Activated CD4-positive, alpha-beta T cell treated with anti-CD3 and anti-CD28 coated beads, Interleukin-2, amount 10 ng/mL, durations not matched to agents 24 days and 14 days (primary cell): ENCODE results near the gene PLA2G4D. TPM values are rescaled to one million over a fixed set of nuclear protein-coding genes. Genes with fewer than 3 reads are reported as not detected.

Experiments
- DNase-seq: peaks from one replicate; pipeline ENCODE4 v3.0.0; 2022
- H3K27ac Mint-ChIP-seq: one replicate; pipeline ENCODE4 v1.8.0; 2022; ENCODE audit warnings: mild to moderate bottlenecking, mixed read lengths
- H3K27me3 Mint-ChIP-seq: one replicate; pipeline ENCODE4 v1.8.0; 2022; ENCODE audit warnings: mixed read lengths
- H3K36me3 Mint-ChIP-seq: one replicate; pipeline ENCODE4 v1.8.0; 2022; ENCODE audit warnings: low read depth, mild to moderate bottlenecking, mixed read lengths
- H3K4me1 Mint-ChIP-seq: one replicate; pipeline ENCODE4 v1.8.0; 2021; ENCODE audit warnings: mixed read lengths
- H3K4me3 Mint-ChIP-seq: one replicate; pipeline ENCODE4 v1.8.0; 2022; ENCODE audit warnings: mild to moderate bottlenecking, moderate library complexity, mixed read lengths
- H3K9me3 Mint-ChIP-seq: one replicate; pipeline ENCODE4 v1.8.0; 2021; ENCODE audit warnings: mixed read lengths
- intact Hi-C: fragments of 100-400 bp; cut with micrococcal nuclease; formaldehyde crosslinking; loops from one replicate; pipeline ENCODE4 v1.15.1; 2023
- total RNA-seq: library from RNA; stranded (reverse); gene quantifications from 2 replicates; pipeline ENCODE4 v1.2.3, GENCODE V29; 2022

PLA2G4D gene
- total RNA-seq, 1 donor from 2014 or later, result not detected

- H3K27me3 Mint-ChIP-seq, result peaks cover 5% of the 10 kb centered on the region
- no peak overlapping the region for H3K4me3 Mint-ChIP-seq
- no peaks in the 10 kb centered on the region for H3K36me3 Mint-ChIP-seq
- DNase-seq, result no peak
- H3K27ac Mint-ChIP-seq, result no peak overlapping the region
- no peaks in the 10 kb centered on the region for H3K4me1 Mint-ChIP-seq
- intact Hi-C loops, result no loop called here
- no peaks in the 10 kb centered on the region for H3K9me3 Mint-ChIP-seq
Measured at GRCh38 chr15:42090370-42090769, 4.0 kb downstream of the PLA2G4D start.

GRCh38 chr15:42089942-42090341, 4.4 kb downstream of the PLA2G4D start:
- Mint-ChIP-seq H3K9me3 (no peaks in the 10 kb centered on the region), H3K4me1 (no peaks in the 10 kb centered on the region), H3K36me3 (no peaks in the 10 kb centered on the region), H3K27me3 (peaks cover 5% of the 10 kb centered on the region), H3K27ac (no peak overlapping the region), H3K4me3 (no peak overlapping the region)
- intact Hi-C loops, result no loop called here
- DNase-seq, result no peak

GRCh38 chr15:42088801-42089640, 5.3 kb downstream of the PLA2G4D start:
- intact Hi-C loops, result no loop called here

GRCh38 chr15:42087926-42088800, 6.2 kb downstream of the PLA2G4D start:
- intact Hi-C loops, result no loop called here
- no peaks in the 10 kb centered on the region for H3K36me3 Mint-ChIP-seq
- peaks cover 3% of the 10 kb centered on the region for H3K4me1 Mint-ChIP-seq
- peaks cover 5% of the 10 kb centered on the region for H3K27me3 Mint-ChIP-seq
- no peak overlapping the region for H3K27ac Mint-ChIP-seq
- no peak for DNase-seq
- H3K9me3 Mint-ChIP-seq, result no peaks in the 10 kb centered on the region
- H3K4me3 Mint-ChIP-seq, result no peak overlapping the region

More at GRCh38 chr15:42088801-42089640, 5.3 kb downstream of the PLA2G4D start:
- DNase-seq, result no peak
- peaks cover 3% of the 10 kb centered on the region for H3K4me1 Mint-ChIP-seq
- no peaks in the 10 kb centered on the region for H3K9me3 Mint-ChIP-seq
- no peak overlapping the region for H3K27ac Mint-ChIP-seq
- no peak overlapping the region for H3K4me3 Mint-ChIP-seq
- H3K36me3 Mint-ChIP-seq, result no peaks in the 10 kb centered on the region
- peaks cover 5% of the 10 kb centered on the region for H3K27me3 Mint-ChIP-seq

- Mint-ChIP-seq H3K9me3 (no peaks in the 10 kb centered on the region), H3K27me3 (peaks cover 6% of the 10 kb centered on the region), H3K36me3 (no peaks in the 10 kb centered on the region), H3K27ac (no peak overlapping the region), H3K4me3 (no peak overlapping the region), H3K4me1 (peaks cover 3% of the 10 kb centered on the region)
- intact Hi-C loops, result no loop called here
- DNase-seq, result no peak
Measured at GRCh38 chr15:42087460-42087859, 6.9 kb downstream of the PLA2G4D start.

- intact Hi-C loops, result no loop called here
- no peaks in the 10 kb centered on the region for H3K9me3 Mint-ChIP-seq
- peaks cover 7% of the 10 kb centered on the region for H3K27me3 Mint-ChIP-seq
- H3K36me3 Mint-ChIP-seq, result no peaks in the 10 kb centered on the region
- DNase-seq, result no peak
- H3K27ac Mint-ChIP-seq, result no peak overlapping the region
- peaks cover 3% of the 10 kb centered on the region for H3K4me1 Mint-ChIP-seq
- no peak overlapping the region for H3K4me3 Mint-ChIP-seq
Measured at GRCh38 chr15:42085721-42086120, 8.6 kb downstream of the PLA2G4D start.

- H3K4me3 Mint-ChIP-seq, result no peak overlapping the region
- H3K36me3 Mint-ChIP-seq, result no peaks in the 10 kb centered on the region
- H3K27me3 Mint-ChIP-seq, result peaks cover 11% of the 10 kb centered on the region
- no peak overlapping the region for H3K27ac Mint-ChIP-seq
- H3K9me3 Mint-ChIP-seq, result no peaks in the 10 kb centered on the region
- peaks cover 3% of the 10 kb centered on the region for H3K4me1 Mint-ChIP-seq
- intact Hi-C loops, result no loop called here
- no peak for DNase-seq
Measured at GRCh38 chr15:42085236-42085605, 9.1 kb downstream of the PLA2G4D start.

- Mint-ChIP-seq H3K36me3 (no peaks in the 10 kb centered on the region), H3K27ac (no peak overlapping the region), H3K4me3 (no peak overlapping the region), H3K9me3 (no peaks in the 10 kb centered on the region), H3K27me3 (peaks cover 14% of the 10 kb centered on the region), H3K4me1 (peaks cover 3% of the 10 kb centered on the region)
- peak; percentile 84 for DNase-seq
- intact Hi-C loops, result loop anchor here (1.0 kb wide), 2 partner anchors 53 to 95 kb away; no protein-coding TSS in a partner anchor
Measured at GRCh38 chr15:42084465-42085235, 9.7 kb downstream of the PLA2G4D start.

GRCh38 chr15:42083916-42084315, 10.4 kb downstream of the PLA2G4D start:
- Mint-ChIP-seq H3K27me3 (peaks cover 11% of the 10 kb centered on the region), H3K27ac (no peak overlapping the region), H3K9me3 (no peaks in the 10 kb centered on the region), H3K4me3 (no peak overlapping the region), H3K4me1 (peaks cover 3% of the 10 kb centered on the region), H3K36me3 (no peaks in the 10 kb centered on the region)
- intact Hi-C loops, result loop anchor here (1.0 kb wide), 2 partner anchors 53 to 95 kb away; no protein-coding TSS in a partner anchor
- DNase-seq, result no peak

- peaks cover 3% of the 10 kb centered on the region for H3K4me1 Mint-ChIP-seq
- H3K27me3 Mint-ChIP-seq, result peaks cover 12% of the 10 kb centered on the region
- intact Hi-C loops, result no loop called here
- H3K36me3 Mint-ChIP-seq, result no peaks in the 10 kb centered on the region
- DNase-seq, result no peak
- no peaks in the 10 kb centered on the region for H3K9me3 Mint-ChIP-seq
- no peak overlapping the region for H3K4me3 Mint-ChIP-seq
- no peak overlapping the region for H3K27ac Mint-ChIP-seq
Measured at GRCh38 chr15:42083605-42083908, 10.8 kb downstream of the PLA2G4D start.

- Mint-ChIP-seq H3K27me3 (peaks cover 14% of the 10 kb centered on the region), H3K4me3 (no peak overlapping the region), H3K9me3 (no peaks in the 10 kb centered on the region), H3K4me1 (peaks cover 3% of the 10 kb centered on the region), H3K36me3 (no peaks in the 10 kb centered on the region), H3K27ac (no peak overlapping the region)
- no peak for DNase-seq
- intact Hi-C loops, result no loop called here
Measured at GRCh38 chr15:42082823-42083604, 11.3 kb downstream of the PLA2G4D start.

GRCh38 chr15:42082141-42082540, 12.2 kb downstream of the PLA2G4D start:
- Mint-ChIP-seq H3K27ac (no peak overlapping the region), H3K27me3 (peaks cover 18% of the 10 kb centered on the region), H3K36me3 (no peaks in the 10 kb centered on the region), H3K4me1 (peaks cover 3% of the 10 kb centered on the region), H3K9me3 (no peaks in the 10 kb centered on the region), H3K4me3 (no peak overlapping the region)
- intact Hi-C loops, result no loop called here
- no peak for DNase-seq
